ENCODE data around the gene MYPOP.

MYPOP gene

DNA sequence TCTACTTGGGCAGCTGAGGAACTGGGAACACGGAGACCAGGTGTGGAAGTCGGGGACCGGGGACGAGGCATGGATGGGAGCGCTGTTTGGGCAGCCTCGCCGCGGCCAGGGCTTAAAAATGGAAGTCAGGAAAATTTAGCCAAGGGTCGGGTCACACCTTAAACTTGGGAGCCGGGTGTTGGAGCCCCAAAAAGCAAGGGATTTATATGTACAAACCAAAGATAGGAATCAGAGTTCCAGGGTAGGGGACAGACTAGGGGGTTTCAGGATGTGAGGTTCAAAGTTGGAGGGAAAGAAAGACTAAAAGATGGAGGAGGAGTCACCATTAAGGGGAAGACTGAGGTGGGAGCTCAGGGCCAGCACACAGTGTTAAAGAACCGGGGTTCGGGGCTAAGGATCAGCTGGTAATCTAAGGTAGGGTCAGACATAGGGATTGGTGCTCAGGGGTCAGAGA lies 37.8 kb downstream of the MYPOP start:
- in situ Hi-C loops (cut with HindIII; ENCODE audit: low sequenced_read_pairs), result no loop called here

DNA sequence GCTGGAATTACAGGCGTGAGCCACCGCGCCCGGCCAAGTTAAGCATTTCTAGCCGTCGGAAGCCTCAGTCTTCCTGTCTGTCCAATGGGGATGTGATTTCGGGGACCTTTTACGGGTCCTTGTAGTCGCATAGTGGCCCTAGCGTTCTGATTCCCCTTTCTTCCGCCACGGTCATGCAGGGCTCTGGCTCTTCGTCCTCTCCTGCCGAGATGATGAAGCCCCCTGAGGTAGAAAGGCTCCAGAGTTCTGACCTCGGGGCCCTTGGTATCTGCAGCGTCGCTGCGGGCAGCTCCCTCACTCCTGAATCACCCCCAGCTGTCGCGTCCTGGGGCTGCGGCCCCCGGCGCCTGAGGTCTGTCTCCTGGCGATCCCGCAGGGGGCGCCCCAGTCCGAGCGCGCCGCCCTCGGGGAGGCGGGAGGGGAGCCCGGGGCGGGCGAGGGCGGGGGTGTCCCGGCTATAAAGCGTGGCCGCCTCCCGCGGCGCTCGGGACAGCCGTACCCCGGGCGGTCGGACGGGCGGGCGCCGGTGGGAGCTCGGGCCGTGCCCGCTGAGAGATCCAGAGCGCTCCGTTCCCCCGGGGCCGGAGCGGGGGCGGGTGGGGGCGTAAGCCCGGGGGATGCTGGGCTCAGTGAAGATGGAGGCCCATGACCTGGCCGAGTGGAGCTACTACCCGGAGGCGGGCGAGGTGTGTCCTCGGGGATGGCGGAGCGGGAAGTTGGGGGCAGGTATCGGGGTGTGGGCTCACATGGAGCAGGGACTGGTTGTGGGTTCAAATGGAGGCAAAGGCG lies 38.4 kb downstream of the MYPOP start, which contains the start of gene FOXA3:
TSS of gene FOXA3 (plus strand) at position 487 of the 789 bp plus-strand sequence. CDS start at position 618, 131 bp downstream.
- in situ Hi-C loops (cut with HindIII; ENCODE audit: low sequenced_read_pairs), result no loop called here

DNA sequence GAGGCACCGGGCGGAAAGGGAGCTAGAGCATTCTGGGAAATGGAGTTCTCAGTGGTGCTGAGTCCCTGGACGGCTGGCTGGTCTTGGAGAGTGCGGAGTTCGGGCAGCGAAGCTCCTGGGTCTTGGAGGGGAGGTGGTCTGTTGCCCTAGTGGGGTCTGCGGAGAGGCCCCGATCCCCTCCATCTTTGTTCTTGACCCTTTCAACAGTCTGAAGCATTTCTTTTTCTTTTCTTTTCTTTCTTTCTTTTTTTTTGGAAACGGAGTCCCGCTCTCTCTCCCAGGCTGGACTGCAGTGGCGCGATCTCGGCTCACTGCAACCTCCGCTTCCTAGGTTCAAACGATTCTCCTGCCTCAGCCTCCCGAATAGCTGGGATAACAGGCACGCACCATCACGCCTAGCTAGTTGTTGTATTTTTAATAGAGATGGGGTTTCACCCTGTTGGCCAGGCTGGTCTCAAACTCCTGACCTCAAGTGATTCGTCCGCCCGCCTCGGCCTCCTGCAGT lies 39.0 kb downstream of the MYPOP start:
- in situ Hi-C loops (cut with HindIII; ENCODE audit: low sequenced_read_pairs), result no loop called here

DNA sequence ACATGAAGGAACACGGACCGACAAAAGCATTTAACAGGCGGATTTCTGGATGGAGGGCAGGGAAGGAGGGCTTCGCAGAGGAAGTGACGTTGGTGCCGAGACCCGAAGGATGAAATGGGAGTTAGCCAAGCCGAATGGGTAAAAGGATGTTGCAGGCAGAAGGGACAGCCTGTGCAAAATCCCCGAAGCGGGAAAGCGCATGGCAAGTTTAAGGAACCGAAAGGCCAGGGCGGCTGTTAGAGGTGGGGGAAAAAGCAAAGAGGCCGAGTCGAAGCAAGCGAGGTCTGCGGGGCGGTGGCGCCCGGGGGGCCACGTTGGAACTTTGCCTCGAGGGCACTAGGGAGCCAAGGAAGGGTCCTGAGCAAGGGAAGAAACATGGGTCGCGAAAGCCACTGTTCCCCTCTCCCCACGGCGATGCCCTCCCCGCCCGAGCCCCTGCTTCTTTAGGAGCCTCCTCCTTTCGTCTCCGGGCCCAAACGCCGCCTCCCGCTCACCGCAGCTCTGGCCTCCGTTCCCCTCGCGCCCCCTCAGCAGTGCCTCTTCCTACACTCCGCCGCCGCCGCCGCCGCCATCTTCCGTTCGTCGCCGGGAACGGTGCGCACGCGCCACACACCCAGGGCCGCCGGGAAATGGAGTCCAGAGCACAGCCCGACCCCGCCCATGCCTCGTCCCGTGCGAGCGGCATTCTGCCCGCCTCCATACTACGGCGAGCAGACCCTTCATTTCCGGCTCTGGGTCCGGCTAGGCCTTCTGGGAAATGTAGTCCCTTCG lies 39.7 kb downstream of the MYPOP start, which contains the start of gene SYMPK:
TSS of gene SYMPK (minus strand) at position 584 of the 771 bp plus-strand sequence. CDS start 8,652 bp downstream, outside the sequence.
- in situ Hi-C loops (cut with HindIII; ENCODE audit: low sequenced_read_pairs), result no loop called here

DNA sequence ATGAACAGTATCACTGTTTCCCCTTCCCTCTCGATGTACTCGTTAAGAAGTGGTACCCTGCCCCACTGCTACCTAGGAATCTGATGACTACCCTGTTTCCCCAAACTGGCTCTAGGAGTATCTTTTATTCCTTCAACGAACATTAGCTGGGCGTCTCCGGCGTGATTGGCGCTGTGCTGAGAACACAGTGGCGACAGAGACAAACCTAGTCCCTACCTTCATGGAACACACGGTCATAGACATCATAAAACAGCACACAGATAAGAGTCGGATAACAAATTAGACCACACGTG lies 40.2 kb downstream of the MYPOP start:
- in situ Hi-C loops (cut with HindIII; ENCODE audit: low sequenced_read_pairs), result no loop called here

DNA sequence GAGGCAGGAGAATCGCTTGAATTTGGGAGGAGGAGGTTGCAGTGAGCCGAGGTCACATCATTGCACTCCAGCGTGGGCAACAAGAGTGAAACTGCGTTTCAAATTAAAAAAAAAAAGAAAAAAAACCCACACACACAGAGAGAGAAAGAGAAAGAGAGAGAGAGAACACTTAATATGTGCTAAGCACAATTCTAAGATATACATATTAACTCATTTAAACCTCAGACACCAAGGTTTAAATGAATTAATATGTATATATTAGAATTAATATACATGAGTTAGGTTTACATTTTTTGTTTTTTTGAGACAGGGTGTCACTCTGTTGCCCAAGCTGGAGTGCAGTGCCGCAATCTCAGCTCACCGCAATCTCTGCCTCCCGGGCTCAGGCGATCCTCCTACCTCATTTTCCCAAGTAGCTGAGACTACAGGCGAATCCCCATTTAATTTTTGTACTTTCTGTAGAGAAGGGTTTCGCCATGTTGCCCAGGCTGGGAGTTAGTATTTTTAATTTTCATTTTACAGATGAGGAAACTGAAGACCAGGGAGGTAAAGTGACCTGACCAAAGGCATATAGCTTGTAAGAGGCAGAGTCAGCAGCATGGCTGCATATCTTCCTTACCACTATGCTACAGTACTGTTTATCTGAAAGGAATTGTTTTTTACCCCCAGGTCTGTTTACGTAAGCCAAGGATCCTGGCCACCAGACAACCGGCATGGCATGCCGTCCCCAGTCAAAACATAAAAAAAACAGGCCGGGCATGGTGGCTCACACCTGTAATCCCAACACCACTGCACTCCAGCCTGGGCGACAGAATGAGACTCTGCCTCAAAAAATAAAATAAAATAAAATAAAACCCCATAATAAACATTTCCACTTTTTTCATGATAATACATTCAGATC lies 41.8 kb downstream of the MYPOP start:
- in situ Hi-C loops (cut with HindIII; ENCODE audit: low sequenced_read_pairs), result no loop called here

DNA sequence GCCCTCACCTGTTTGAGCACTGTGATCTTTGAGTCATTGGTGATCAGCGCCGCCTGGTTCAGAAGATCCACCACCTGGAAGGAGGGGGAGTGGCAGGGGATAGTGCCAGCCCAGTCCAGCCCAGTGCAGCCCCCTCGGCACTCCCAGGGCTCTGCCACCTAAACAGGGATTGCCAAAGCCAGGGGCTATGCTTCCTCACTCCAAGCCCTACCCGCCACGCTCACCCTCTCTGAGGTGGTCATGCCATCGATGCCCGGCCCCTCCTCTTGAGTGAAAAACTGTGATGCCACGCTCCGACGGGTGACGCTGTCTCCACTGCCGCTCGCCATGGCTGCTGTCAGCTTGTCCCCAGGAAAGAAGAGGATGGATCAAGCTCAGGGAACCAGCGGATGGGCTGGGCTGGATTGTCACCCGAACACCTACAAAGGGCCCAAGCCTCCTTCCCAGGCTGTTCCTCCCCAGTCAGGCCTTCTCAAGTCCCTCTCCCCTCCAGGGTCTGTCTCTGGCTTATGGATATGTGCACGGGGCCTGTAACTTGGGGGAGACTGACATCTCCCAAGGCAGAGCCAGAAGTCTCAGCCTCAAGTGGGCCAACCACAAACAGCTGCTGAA lies 48.1 kb downstream of the MYPOP start:
- in situ Hi-C loops (cut with HindIII; ENCODE audit: low sequenced_read_pairs), result no loop called here

DNA sequence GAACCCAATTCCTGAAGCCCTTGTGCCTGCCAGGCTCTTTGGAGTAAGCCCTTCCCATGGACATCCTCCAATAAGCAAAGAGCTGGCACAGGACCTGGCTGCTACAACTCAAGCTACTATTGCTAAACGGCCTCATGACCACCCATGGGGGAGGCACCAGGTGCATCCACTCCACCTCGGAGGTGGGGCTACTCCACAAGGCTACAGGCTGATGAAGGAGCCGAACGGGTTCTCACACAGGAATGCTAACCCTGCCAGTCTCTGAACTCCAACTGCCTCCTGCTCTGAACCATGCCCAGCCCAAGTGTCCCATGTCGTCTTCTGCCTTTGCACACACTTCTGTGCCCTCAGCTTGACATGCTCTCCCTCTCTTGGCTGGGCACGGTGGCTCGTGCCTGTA lies 49.4 kb downstream of the MYPOP start:
- in situ Hi-C loops (cut with HindIII; ENCODE audit: low sequenced_read_pairs), result no loop called here

DNA sequence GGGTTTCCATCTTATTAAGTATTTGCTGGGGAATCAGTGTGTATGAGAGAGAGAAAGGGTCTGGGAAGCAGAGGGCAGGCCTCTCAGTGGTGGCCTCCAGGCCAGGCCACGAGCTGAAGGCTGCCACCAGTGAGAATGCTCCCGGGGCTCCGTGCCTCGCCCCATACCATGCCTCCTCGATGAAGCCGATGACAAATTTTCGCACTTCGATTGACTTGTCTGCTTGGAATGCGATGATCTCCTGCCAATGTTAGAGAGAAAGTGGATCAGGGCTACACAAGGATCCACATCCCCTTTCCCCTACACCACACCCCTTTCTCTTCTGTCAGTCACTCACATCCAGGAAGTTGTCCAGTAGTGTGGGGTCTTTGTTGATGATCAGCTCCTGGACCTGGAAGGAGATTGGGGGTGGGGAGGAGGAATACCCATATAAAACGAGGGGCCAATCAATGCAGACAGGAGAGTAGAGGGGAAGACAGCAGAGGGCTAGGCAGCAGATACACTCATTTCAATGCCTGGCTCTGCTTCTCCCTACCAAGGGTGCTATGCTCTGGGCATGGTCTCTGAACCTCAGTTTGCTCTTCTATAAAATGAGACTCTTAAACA lies 50.2 kb downstream of the MYPOP start:
- in situ Hi-C loops (cut with HindIII; ENCODE audit: low sequenced_read_pairs), result no loop called here

DNA sequence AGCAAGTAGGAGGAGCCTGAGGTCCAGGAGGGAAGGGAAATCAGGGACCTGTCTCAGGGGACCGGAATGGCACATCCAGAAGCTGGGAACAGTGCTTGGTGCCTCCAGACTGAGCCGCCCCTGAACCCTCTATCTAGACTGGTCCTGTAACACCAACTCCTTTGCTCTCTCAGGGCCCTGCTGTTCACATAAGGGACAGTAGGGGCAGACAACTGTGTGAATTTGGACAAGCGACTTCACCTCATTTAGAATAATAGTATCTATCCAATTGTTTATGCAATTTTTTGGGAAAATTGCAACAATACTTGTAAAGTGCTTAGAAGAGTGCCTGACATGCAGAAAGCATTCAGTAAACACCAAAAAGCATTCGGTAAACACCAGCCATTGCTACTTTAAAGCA lies 53.5 kb downstream of the MYPOP start:
- in situ Hi-C loops (cut with HindIII; ENCODE audit: low sequenced_read_pairs), result no loop called here

DNA sequence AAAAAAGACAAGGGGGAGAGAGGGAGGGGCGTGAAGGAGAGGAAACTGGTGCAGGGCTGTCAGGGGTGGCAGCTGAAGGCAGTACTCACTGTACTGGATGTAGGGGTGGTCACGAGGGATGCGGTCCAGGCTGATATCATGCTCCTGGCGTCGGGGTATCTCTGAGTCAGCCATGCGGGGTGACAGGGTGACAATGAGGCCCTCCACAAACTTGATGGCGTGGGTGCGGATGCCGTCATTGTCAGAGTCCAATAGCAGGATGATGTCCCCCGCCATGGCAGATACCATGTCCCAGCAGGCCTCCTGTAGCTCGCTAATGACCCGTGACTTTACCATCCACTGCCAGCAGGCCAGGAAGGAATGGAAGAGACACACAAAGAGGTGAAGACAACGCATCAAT lies 54.8 kb downstream of the MYPOP start:
- in situ Hi-C loops (cut with HindIII; ENCODE audit: low sequenced_read_pairs), result no loop called here

DNA sequence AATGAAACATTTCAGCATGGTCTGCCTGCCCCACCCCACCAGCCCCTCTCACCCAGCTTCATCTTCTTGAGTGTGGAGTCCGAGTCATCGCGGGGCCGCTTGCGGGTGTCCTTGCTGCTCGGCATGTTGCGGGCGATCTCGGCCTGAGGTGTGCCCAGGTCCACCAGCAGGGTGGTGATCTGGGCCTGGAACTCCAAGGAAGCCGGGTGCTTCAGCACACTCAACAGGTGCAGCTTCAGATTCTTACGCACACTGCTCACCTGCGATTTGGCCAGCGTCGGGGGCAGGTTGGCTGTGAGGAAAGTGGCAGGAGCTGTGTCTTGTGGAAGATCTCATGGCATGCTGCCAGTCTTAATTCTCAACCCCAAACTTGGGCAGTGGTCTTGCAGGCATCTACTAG lies 60.2 kb downstream of the MYPOP start:
- in situ Hi-C loops (cut with HindIII; ENCODE audit: low sequenced_read_pairs), result no loop called here
